Ishikawa (cell line): ENCODE results near the gene HTT.

ENCODE experiments used
- CEBPB ChIP-seq: IDR thresholded peaks from 2 replicates; pipeline ENCODE4 v1.6.1; 2012
- CREB1 ChIP-seq: IDR thresholded peaks from 2 replicates; pipeline ENCODE4 v1.6.1; 2012; ENCODE audit warnings: low read depth
- EGR1 ChIP-seq: IDR thresholded peaks from 2 replicates; pipeline ENCODE4 v1.6.1; 2012
- EP300 ChIP-seq: IDR thresholded peaks from 2 replicates; pipeline ENCODE4 v1.6.1; 2012; ENCODE audit warnings: borderline replicate concordance
- FOXM1 ChIP-seq: IDR thresholded peaks from 2 replicates; pipeline ENCODE4 v1.6.1; 2012; ENCODE audit warnings: low read depth, borderline replicate concordance
- MAX ChIP-seq: IDR thresholded peaks from 2 replicates; pipeline ENCODE4 v1.6.1; 2012
- NFIC ChIP-seq: IDR thresholded peaks from 2 replicates; pipeline ENCODE4 v1.6.1; 2012
- RAD21 ChIP-seq: IDR thresholded peaks from 2 replicates; pipeline ENCODE4 v1.6.1; 2012; ENCODE audit warnings: low read depth
- TAF1 ChIP-seq: IDR thresholded peaks from 2 replicates; pipeline ENCODE4 v1.6.1; 2012; ENCODE audit warnings: low read depth, mild to moderate bottlenecking
- TCF12 ChIP-seq: IDR thresholded peaks from 2 replicates; pipeline ENCODE4 v1.6.1; 2012; ENCODE audit warnings: low read depth
- TEAD4 ChIP-seq: IDR thresholded peaks from 2 replicates; pipeline ENCODE4 v1.6.1; 2012
- YY1 ChIP-seq: IDR thresholded peaks from 2 replicates; pipeline ENCODE4 v1.6.1; 2012; ENCODE audit warnings: low read depth
- ZBTB7A ChIP-seq: IDR thresholded peaks from 2 replicates; pipeline ENCODE4 v1.6.1; 2012; ENCODE audit warnings: low read depth
- TF ChIP-seq, protein P1 (sequence below): IDR thresholded peaks from 2 replicates; pipeline ENCODE4 v1.6.1; 2012; ENCODE audit warnings: low read depth, mild to moderate bottlenecking
- TF ChIP-seq, protein P2 (sequence below): IDR thresholded peaks from 2 replicates; pipeline ENCODE4 v1.6.1; 2012

The HTT gene

DNA sequence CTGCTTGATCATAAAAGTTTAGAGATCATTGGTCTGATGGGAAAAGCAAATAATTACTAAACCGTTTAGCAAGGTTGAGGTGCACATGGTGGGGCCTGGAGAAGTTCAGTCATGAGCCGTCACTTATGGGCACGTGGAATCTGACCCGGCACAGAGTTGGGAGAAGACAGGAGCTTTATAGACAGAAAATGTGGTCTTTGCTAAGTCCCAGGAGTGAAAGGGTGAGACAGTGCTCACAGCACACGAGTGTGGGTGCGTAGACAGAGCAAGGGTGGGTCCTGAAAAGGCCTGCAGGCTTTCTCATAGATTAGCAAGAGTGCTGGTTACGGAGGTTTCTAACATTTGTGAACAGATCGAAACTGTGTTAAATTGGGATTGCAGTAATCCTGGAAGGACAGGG, 43.8 kb downstream of the HTT start:
- TF ChIP-seq, protein P1, sequence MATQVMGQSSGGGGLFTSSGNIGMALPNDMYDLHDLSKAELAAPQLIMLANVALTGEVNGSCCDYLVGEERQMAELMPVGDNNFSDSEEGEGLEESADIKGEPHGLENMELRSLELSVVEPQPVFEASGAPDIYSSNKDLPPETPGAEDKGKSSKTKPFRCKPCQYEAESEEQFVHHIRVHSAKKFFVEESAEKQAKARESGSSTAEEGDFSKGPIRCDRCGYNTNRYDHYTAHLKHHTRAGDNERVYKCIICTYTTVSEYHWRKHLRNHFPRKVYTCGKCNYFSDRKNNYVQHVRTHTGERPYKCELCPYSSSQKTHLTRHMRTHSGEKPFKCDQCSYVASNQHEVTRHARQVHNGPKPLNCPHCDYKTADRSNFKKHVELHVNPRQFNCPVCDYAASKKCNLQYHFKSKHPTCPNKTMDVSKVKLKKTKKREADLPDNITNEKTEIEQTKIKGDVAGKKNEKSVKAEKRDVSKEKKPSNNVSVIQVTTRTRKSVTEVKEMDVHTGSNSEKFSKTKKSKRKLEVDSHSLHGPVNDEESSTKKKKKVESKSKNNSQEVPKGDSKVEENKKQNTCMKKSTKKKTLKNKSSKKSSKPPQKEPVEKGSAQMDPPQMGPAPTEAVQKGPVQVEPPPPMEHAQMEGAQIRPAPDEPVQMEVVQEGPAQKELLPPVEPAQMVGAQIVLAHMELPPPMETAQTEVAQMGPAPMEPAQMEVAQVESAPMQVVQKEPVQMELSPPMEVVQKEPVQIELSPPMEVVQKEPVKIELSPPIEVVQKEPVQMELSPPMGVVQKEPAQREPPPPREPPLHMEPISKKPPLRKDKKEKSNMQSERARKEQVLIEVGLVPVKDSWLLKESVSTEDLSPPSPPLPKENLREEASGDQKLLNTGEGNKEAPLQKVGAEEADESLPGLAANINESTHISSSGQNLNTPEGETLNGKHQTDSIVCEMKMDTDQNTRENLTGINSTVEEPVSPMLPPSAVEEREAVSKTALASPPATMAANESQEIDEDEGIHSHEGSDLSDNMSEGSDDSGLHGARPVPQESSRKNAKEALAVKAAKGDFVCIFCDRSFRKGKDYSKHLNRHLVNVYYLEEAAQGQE = no peak
- TF ChIP-seq ZBTB7A (no peak), FOXM1 (no peak), EP300 (no peak), TEAD4 (no peak)

DNA sequence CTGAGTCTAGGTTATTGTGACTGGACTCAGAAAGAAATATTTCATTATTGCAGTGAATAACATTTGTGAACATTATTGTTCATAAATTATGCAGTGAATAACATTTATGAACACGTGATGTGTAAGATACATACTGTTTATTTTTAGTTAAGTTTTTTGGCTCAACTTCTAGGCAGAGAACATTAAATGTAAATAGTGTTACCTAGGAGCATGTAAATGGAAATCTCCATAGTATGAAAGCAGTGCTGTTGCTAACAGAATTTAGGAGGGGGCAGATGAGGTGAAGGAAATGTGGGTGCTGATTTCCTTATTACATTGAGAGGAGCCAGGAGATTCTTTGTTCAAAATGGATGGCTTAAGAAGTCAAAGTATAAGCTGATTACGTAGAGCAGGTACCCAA, 45.0 kb downstream of the HTT start:
- TF ChIP-seq RAD21 = no peak

DNA sequence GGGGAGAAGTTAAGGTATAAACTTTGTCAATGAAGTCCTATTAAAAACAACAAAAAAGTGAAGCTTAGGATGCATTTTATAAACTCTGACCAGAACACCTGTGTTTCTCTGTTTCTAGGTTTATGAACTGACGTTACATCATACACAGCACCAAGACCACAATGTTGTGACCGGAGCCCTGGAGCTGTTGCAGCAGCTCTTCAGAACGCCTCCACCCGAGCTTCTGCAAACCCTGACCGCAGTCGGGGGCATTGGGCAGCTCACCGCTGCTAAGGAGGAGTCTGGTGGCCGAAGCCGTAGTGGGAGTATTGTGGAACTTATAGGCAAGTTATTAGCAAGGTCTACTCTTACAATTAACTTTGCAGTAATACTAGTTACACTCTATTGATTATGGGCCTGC, 46.6 kb downstream of the HTT start:
- TF ChIP-seq TAF1 = no peak
- no peak for TF ChIP-seq TCF12
- TF ChIP-seq, protein P2, sequence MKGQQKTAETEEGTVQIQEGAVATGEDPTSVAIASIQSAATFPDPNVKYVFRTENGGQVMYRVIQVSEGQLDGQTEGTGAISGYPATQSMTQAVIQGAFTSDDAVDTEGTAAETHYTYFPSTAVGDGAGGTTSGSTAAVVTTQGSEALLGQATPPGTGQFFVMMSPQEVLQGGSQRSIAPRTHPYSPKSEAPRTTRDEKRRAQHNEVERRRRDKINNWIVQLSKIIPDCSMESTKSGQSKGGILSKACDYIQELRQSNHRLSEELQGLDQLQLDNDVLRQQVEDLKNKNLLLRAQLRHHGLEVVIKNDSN = no peak
- no peak for TF ChIP-seq ZBTB7A
- no peak for TF ChIP-seq RAD21
- no peak for TF ChIP-seq MAX
- no peak for TF ChIP-seq YY1
- TF ChIP-seq CEBPB = no peak
- TF ChIP-seq TEAD4 = no peak
- TF ChIP-seq FOXM1 = no peak
- TF ChIP-seq NFIC = no peak
- TF ChIP-seq EGR1 = no peak
- no peak for TF ChIP-seq EP300
- TF ChIP-seq CREB1 = no peak
- TF ChIP-seq, protein P1 = no peak

GRCh38 chr4:3121596-3121995, 47.1 kb downstream of the HTT start:
- TF ChIP-seq YY1 (no peak), CREB1 (no peak), NFIC (no peak), EGR1 (no peak), RAD21 (no peak), ZBTB7A (no peak), MAX (no peak), EP300 (no peak), FOXM1 (no peak), CEBPB (no peak), TCF12 (no peak), TEAD4 (no peak), TAF1 (no peak)
- TF ChIP-seq, protein P2 = no peak
- TF ChIP-seq, protein P1 = no peak

DNA sequence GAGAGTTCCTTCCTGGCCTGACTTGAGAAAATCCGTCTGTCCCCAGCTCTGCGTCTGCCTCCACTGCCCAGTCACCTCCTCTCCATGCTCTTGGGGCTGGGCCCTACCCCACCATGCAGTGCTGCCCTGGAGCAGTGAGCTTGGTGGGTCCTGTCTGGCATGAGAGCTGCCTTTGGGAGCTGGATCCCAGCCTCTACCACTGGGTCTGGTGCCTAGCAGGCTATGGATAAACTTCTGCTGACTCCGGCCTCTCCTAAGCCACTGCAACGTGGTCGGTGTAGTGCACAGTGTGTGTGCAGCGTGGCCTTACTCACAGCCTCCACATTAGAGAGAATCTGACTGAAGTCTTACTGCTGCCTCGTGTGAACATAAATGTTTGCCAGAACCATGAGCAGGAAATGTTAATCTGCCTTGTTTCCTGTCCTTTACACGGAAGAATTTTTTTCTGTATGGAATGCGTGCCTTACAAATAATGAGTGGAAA, 47.6 kb downstream of the HTT start:
- no peak for TF ChIP-seq TEAD4
- TF ChIP-seq, protein P2 = no peak
- TF ChIP-seq NFIC = no peak
- TF ChIP-seq MAX = no peak
- no peak for TF ChIP-seq ZBTB7A
- TF ChIP-seq FOXM1 = no peak
- no peak for TF ChIP-seq TCF12
- no peak for TF ChIP-seq YY1
- no peak for TF ChIP-seq RAD21
- no peak for TF ChIP-seq CEBPB
